Ovary (tissue), 9 donors: ENCODE results near the gene LGI2. TPM values are rescaled to one million over a fixed set of nuclear protein-coding genes. Genes with fewer than 3 reads are reported as not detected.

Experiments used
- DNase-seq, 5 donors: peaks; one replicate each; pipeline ENCODE4 v3.0.0-alpha.2; 2019 to 2020
- H3K27ac ChIP-seq, 2 donors: fragments of 200-600 bp; one replicate each; pipeline versions ENCODE4 v1.5.1 to v1.8.0; 2019 to 2022
- H3K27me3 ChIP-seq: fragments of 200-600 bp; one replicate; pipeline ENCODE4 v1.8.0; 2022
- H3K36me3 ChIP-seq: fragments of 200-600 bp; sonication (generic); one replicate; pipeline ENCODE4 v1.5.1; 2019
- H3K4me1 ChIP-seq: one replicate; pipeline ENCODE4 v1.8.1; 2013; ENCODE audit warnings: mild to moderate bottlenecking, moderate library complexity; ENCODE audit not compliant: insufficient read depth
- H3K4me3 ChIP-seq: fragments of 200-600 bp; sonication (generic); one replicate; pipeline ENCODE4 v1.5.1; 2017
- H3K9me3 ChIP-seq, 2 donors: fragments of 200-600 bp in 1 of 2; sonication (generic) in 1 of 2; one replicate each; pipeline versions ENCODE4 v1.5.1 to v1.8.1; 2013 to 2019; ENCODE audit warnings: mild to moderate bottlenecking in 1 of 2, moderate library complexity in 1 of 2
- CTCF ChIP-seq, 3 donors: fragments of 450-650 bp in 2 of 3; fragments of 200-600 bp in 1 of 3; IDR thresholded peaks; one replicate each; pipeline versions ENCODE4 v1.5.1 to v1.8.0; 2016 to 2022; ENCODE audit warnings: antibody characterized with exemption in 3 of 3, mild to moderate bottlenecking in 1 of 3
- EP300 ChIP-seq: sonication (generic); formaldehyde crosslinking; IDR thresholded peaks from one replicate; pipeline ENCODE4 v1.6.1; 2017; ENCODE audit warnings: antibody characterized with exemption
- POLR2A ChIP-seq: fragments of 450-650 bp; IDR thresholded peaks from one replicate; pipeline ENCODE4 v1.6.1; 2017; ENCODE audit warnings: antibody characterized with exemption, mild to moderate bottlenecking, moderate library complexity
- WGBS, 3 donors: extraction: QIAGEN DNeasy Blood & Tissue Kit in 1 of 3; methylation state at CpG; one replicate each; pipeline versions ENCODE4 v1.1.5 to v1.1.7; 2013 to 2017; 5-methylcytosine and 5-hydroxymethylcytosine counted together
- intact Hi-C, 4 donors: fragments of 100-400 bp; cut with DNase I; formaldehyde crosslinking; loops; one replicate each; pipeline versions ENCODE4 v1.11.0 to v1.15.1; 2022 to 2023
- polyA plus RNA-seq, 2 donors: library from polyadenylated mRNA; stranded (reverse); fragments of 200-250 nt in 1 of 2; fragments of 350-450 nt in 1 of 2; fragmentation: Illumina TruSeq in 1 of 2; extraction: RNeasy Lipid Tissue Mini Kit (QIAGEN cat#74804) in 1 of 2; gene quantifications; one replicate each; pipeline ENCODE4 v1.2.3, GENCODE V29; 2013 to 2014
- total RNA-seq, 7 donors: library from RNA; depleted of rRNA in 2 of 7; stranded (reverse); fragments of >200 nt in 2 of 7; fragmentation: NEBNext Ultra II Directional in 3 of 7; extraction: Animal tissue kit (Norgen Biotek cat#: 25700) in 3 of 7; gene quantifications; one replicate each; pipeline versions ENCODE4 v1.1.0 to v1.2.4, GENCODE V29; 2016 to 2023
- donor health status: DM: no; HTN: no; CAD: no; lungs with moderate emphysema.
- donor health status: DM: no; HTN: no; CAD: no.
- donor health status: Bipolar disorder and iron deficiency.
- donor health status: DM: yes; HTN: yes; CAD: no.
- donor health status: DM: no; HTN: no; CAD: no.
- donor health status: DM: yes; HTN: yes; CAD: no.

The LGI2 gene
- total and polyA plus RNA-seq, 9 donors = 0.36 to 19.8 (median 1.9) TPM

GRCh38 chr4:25002681-25003080 is 28.1 kb downstream of the LGI2 start:
- DNase-seq = no peak
- no peaks in the 10 kb centered on the region for H3K36me3 ChIP-seq
- no peaks in the 10 kb centered on the region for H3K27me3 ChIP-seq
- peaks cover 2% of the 10 kb centered on the region for H3K4me1 ChIP-seq
- H3K4me3 ChIP-seq = no peak overlapping the region
- H3K9me3 ChIP-seq = no peaks in the 10 kb centered on the region
- WGBS, 3 donors = 81 to 91% (median 82%) methylated on average over 1 of the region's 1 CpG
- intact Hi-C loops = no loop called here
- H3K27ac ChIP-seq = no peak overlapping the region
- TF ChIP-seq EP300 (no peak), CTCF (IDR thresholded peaks at IDR 0.05) (no peak), POLR2A (no peak)

GRCh38 chr4:25001509-25001908 is 29.2 kb downstream of the LGI2 start:
- TF ChIP-seq CTCF (IDR thresholded peaks at IDR 0.05) = no peak
- no peak for TF ChIP-seq EP300
- no peak for TF ChIP-seq POLR2A
- 28 to 32% (median 29%) methylated on average over 3 of the region's 3 CpGs for WGBS, 3 donors
- Histone ChIP-seq H3K27ac (no peak overlapping the region), H3K27me3 (no peaks in the 10 kb centered on the region), H3K4me1 (peaks cover 2% of the 10 kb centered on the region), H3K4me3 (no peak overlapping the region), H3K36me3 (no peaks in the 10 kb centered on the region), H3K9me3 (no peaks in the 10 kb centered on the region)
- intact Hi-C loops = no loop called here
- DNase-seq = no peak

GRCh38 chr4:25000639-25001038 is 30.1 kb downstream of the LGI2 start:
- DNase-seq = no peak
- no peak overlapping the region for H3K4me3 ChIP-seq
- intact Hi-C loops = no loop called here
- no peaks in the 10 kb centered on the region for H3K36me3 ChIP-seq
- peaks cover 2% of the 10 kb centered on the region for H3K4me1 ChIP-seq
- no peaks in the 10 kb centered on the region for H3K27me3 ChIP-seq
- no peaks in the 10 kb centered on the region for H3K9me3 ChIP-seq
- WGBS, 3 donors = 17 to 24% (median 19%) methylated on average over 5 of the region's 5 CpGs
- no peak overlapping the region for H3K27ac ChIP-seq
- TF ChIP-seq EP300 (no peak), POLR2A (no peak), CTCF (IDR thresholded peaks at IDR 0.05) (no peak)

GRCh38 chr4:24999392-25000089 is 31.2 kb downstream of the LGI2 start:
- no peaks in the 10 kb centered on the region for H3K9me3 ChIP-seq
- H3K36me3 ChIP-seq = no peaks in the 10 kb centered on the region
- TF ChIP-seq POLR2A (no peak), CTCF (IDR thresholded peaks at IDR 0.05) (no peak), EP300 (no peak)
- WGBS, 3 donors = 5 to 12% (median 7%) methylated on average over 8 of the region's 8 CpGs
- no peak overlapping the region for H3K4me3 ChIP-seq
- intact Hi-C loops = no loop called here
- no peak overlapping the region for H3K27ac ChIP-seq
- H3K27me3 ChIP-seq = no peaks in the 10 kb centered on the region
- no peak for DNase-seq
- H3K4me1 ChIP-seq = peaks cover 2% of the 10 kb centered on the region
